HG03565 (cell line): ENCODE measurements around the gene SFN.
A peak's percentile ranks its signal among the peaks of the same experiment; 100 is the strongest.
"Not testable (repeated sequence)": the region's sequence is repeated elsewhere in the genome, so short reads cannot be mapped to it uniquely, and the experiment has no call there.

ENCODE experiments used
- ATAC-seq: cut with Tn5 transposase; IDR thresholded peaks from one replicate; pipeline ENCODE4 v1.9.1; 2021; ENCODE audit warnings: mild to moderate bottlenecking, moderate library complexity; ENCODE audit not compliant: unreplicated experiment

The SFN gene

GRCh38 chr1:26838474-26839338 is 24.2 kb upstream of the SFN start:
- peak; percentile 81 for ATAC-seq

GRCh38 chr1:26839339-26839722 is 23.6 kb upstream of the SFN start:
- ATAC-seq: no peak

GRCh38 chr1:26839779-26840178 is 23.2 kb upstream of the SFN start:
- ATAC-seq: no peak

- no peak for ATAC-seq
Observed at GRCh38 chr1:26844424-26845196, 18.3 kb upstream of the SFN start.

GRCh38 chr1:26847826-26848225 is 15.1 kb upstream of the SFN start:
- ATAC-seq: not testable (repeated sequence)

DNA sequence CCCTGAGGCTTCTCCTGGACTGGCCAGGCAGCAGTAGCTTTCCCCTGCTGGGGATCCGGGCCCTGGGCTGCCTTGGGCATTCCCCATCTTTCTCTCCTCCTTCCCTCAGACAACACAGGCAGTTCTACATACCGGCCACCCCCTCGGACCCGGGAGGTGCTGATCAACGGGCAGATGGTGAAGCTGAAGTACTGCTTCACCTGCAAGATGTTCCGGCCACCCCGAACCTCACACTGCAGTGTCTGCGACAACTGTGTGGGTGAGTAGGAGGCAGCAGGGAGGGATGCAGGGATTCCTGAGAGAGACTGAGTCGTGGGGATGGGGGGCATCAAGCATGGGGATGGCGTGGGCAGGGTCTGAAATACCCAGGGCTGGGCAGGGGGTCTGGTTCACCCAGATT is 14.4 kb upstream of the SFN start:
- ATAC-seq: no peak

GRCh38 chr1:26848941-26849774 is 13.8 kb upstream of the SFN start:
- no peak for ATAC-seq

DNA sequence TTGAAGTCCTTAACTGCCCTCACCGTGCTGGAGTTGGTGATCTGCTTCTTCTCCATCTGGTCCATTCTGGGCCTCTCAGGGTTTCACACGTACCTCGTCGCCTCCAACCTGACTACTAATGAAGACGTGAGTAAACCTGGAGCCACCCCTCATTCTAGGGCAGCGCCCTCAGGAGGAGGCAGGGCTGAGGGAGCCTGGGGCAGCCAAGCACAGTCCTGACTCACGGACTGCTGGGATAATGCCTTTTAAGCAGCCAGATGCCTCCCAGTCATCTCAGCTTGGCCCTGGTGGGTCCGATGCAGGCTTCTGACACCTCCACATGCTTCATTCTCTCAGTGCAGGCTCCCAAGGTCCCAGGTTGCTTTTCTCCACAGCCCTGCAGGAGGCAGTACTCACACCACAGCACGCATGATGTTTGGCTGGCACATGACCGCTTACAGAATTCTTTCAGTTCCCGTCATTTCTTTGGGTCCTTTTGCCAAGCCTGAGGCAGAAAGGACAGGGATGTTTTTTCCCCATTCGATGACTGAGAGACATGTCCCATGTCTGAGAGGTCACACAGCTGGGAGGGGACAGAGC is 11.8 kb upstream of the SFN start:
- no peak for ATAC-seq

- no peak for ATAC-seq
Observed at GRCh38 chr1:26852701-26853100, 10.2 kb upstream of the SFN start.

DNA sequence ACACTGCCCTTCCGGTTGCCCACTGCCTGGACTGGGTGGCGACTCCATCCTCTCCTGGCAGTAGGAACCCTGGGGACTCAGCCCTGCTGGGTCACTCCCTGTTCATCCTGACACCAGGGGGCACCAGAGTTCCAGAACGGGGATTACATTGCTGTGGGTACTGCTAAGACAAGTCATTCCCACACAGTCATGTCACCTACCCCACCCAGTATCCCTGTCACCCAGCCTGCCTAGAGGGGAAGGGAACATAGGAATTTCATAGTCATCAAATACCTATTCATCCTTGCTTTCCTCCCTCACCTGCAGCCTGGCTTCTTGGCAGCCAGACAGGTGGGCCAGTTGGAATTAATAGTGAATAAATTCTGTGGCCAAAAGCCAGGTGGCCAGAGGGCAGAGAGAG is 9.8 kb upstream of the SFN start:
- no peak for ATAC-seq

DNA sequence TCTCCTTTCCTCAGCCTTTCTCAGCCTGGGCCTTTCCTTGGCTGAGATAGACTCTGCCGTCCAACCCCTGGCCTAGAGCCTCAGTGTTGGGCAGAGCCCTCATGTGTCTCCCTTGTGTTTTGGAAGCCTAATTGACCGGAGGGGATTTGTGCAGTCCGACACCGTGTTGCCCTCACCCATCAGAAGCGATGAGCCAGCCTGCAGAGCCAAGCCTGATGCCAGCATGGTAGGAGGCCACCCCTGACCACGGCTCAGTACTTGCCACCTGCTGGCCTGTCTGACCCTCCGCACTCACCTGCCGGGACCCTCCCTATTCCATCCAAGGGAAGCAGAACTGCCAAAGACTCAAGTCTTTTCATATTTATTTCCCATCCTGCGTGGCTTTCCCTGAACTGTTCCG is 9.3 kb upstream of the SFN start:
- ATAC-seq: no peak

GRCh38 chr1:26854906-26855305 is 8.0 kb upstream of the SFN start:
- ATAC-seq: no peak

DNA sequence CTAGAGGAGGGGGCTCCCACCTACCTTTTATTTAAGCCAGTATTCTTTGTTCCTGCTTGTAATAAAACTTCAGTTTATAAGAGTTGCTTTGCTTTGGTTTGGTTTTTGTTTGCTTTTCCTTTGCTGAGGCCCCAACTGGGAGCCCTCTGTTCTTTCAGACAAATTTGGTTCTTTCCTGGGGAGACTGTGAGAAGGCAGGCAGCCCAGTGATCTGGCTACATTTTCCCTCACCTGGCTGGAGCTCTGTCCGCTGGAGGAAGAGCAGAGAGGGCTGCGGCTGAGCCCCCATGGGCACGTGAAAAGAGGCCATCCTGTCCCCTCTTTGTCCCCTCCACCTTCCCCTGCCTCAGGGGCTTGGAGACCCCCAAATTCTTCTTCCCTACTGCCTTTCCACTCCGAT is 7.3 kb upstream of the SFN start:
- ATAC-seq: no peak

- ATAC-seq: no peak
Observed at GRCh38 chr1:26856181-26856580, 6.8 kb upstream of the SFN start.

GRCh38 chr1:26856604-26857469 is 6.1 kb upstream of the SFN start:
- no peak for ATAC-seq

GRCh38 chr1:26857473-26858060 is 5.4 kb upstream of the SFN start:
- no peak for ATAC-seq

GRCh38 chr1:26858160-26858559 is 4.8 kb upstream of the SFN start:
- no peak for ATAC-seq

DNA sequence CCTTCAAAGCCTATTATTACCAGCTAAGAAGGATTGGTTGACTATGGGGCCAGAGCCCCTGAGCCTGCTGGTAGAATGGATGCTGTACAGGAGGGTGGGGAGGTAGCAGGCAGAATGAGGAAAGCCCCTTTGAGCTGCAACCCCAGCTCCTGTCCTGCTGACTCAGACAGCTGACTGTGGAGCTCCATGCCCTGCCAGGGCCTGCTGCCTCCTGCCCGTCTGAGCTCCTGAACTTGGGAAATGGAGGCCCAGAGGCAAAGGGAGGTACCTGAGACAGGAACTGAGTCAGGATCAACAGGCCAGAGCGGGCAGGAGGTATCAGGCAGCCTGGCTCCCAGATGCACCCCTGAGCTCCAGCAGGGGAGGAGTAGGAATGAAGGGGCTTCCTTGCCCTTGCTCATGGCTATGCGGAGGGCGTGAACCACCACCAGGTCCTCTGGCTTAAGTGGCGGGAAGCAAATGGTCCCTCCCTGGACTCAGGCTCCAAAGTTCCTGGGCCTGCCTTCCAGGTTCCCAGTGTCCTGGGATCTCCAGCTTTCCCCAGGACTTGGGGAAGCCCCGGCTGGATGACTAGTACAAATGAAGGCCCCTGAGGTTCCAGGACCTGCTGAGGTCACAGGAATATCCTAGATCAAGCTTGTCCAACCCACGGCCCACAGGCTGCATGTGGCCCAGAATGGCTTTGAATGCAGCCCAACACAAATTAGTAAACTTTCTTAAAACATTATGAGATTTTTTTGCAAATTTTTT is 3.9 kb upstream of the SFN start:
- ATAC-seq: no peak

GRCh38 chr1:26861286-26861701 is 1.7 kb upstream of the SFN start:
- no peak for ATAC-seq
